Thyroid gland (tissue), 4 donors: ENCODE measurements around the gene FMO2.

Source experiments
- CTCF ChIP-seq, 6 experiments: fragments of 200-600 bp in 3 of 6; fragments of 450-650 bp in 3 of 6; sonication (generic) in 3 of 6; IDR thresholded peaks; one replicate each; pipeline ENCODE4 v1.5.1; 2016 to 2019; ENCODE audit warnings: antibody characterized with exemption in 6 of 6, mild to moderate bottlenecking in 2 of 6, inconsistent platforms in 1 of 6, moderate library complexity in 1 of 6
- POLR2A ChIP-seq, 2 donors: fragments of 450-650 bp; IDR thresholded peaks; one replicate each; pipeline ENCODE4 v1.6.1; 2017; ENCODE audit warnings: antibody characterized with exemption in 2 of 2, mild to moderate bottlenecking in 2 of 2, moderate library complexity in 1 of 2

- TF ChIP-seq CTCF (IDR thresholded peaks at IDR 0.05) (no peak), POLR2A (IDR thresholded peaks at IDR 0.05) (no peak)
These were observed 33.6 kb downstream of the FMO2 start for GRCh38 chr1:171218661-171219060.
